ENCODE measurements around the gene SP7. TPM values are rescaled to one million over a fixed set of nuclear protein-coding genes. Genes with fewer than 3 reads are reported as not detected.

SP7 gene
- total RNA-seq, 4 donors from 2014 or later, result not detected

Other genes with a start within 250 kb of the SP7 start
- gene IGFBP6, start 238.7 kb downstream of the SP7 start, total RNA-seq, result 100 to 1,000 TPM in 2 of 4 donors, 10 to 100 TPM in 2; 68.5 to 191 (median 128) TPM
- 10 to 100 TPM in 3 of 4 donors, not detected in 1; 13.3 to 55.0 (median 34.5) TPM for gene SOAT2, start 232.9 kb downstream of the SP7 start, total RNA-seq
- gene ZNF740, start 155.6 kb downstream of the SP7 start, total RNA-seq, result 10 to 100 TPM; 11.9 to 38.8 (median 23.1) TPM
- 100 to 1,000 TPM in 2 of 4 donors, 10 to 100 TPM in 2; 36.1 to 154 (median 109) TPM for gene CSAD, start 155.4 kb downstream of the SP7 start, total RNA-seq
- gene ITGB7, start 129.1 kb downstream of the SP7 start, total RNA-seq, result 10 to 100 TPM in 1 of 4 donors, 1 to 10 TPM in 3; 3.8 to 66.0 (median 4.4) TPM
- 10 to 100 TPM in 1 of 4 donors, 1 to 10 TPM in 3; 1.9 to 10.7 (median 5.7) TPM for gene RARG, start 104.1 kb downstream of the SP7 start, total RNA-seq
- gene ESPL1, start 68.1 kb downstream of the SP7 start, total RNA-seq, result 100 to 1,000 TPM in 1 of 4 donors, 10 to 100 TPM in 3; 47.0 to 108 (median 87.0) TPM
- 100 to 1,000 TPM; 223 to 578 (median 263) TPM for gene PFDN5, start 40.8 kb downstream of the SP7 start, total RNA-seq
- 10 to 100 TPM; 18.4 to 25.6 (median 24.8) TPM for gene MYG1, start 36.7 kb downstream of the SP7 start, total RNA-seq
- 100 to 1,000 TPM in 1 of 4 donors, 10 to 100 TPM in 3; 36.4 to 143 (median 51.1) TPM for gene AAAS, start 14.7 kb downstream of the SP7 start, total RNA-seq
- 10 to 100 TPM; 56.1 to 83.4 (median 67.8) TPM for gene SP1, start 43.8 kb upstream of the SP7 start, total RNA-seq
- under 1 TPM in 1 of 4 donors, not detected in 3; 0.40 TPM for gene AMHR2, start 87.5 kb upstream of the SP7 start, total RNA-seq
- 100 to 1,000 TPM; 160 to 541 (median 423) TPM for gene PRR13, start 105.4 kb upstream of the SP7 start, total RNA-seq
- 100 to 1,000 TPM; 384 to 549 (median 500) TPM for gene PCBP2, start 115.7 kb upstream of the SP7 start, total RNA-seq
- 10 to 100 TPM in 3 of 4 donors, 1 to 10 TPM in 1; 6.5 to 44.6 (median 11.6) TPM for gene MAP3K12, start 163.1 kb upstream of the SP7 start, total RNA-seq
- gene TARBP2, start 164.9 kb upstream of the SP7 start, total RNA-seq, result 10 to 100 TPM; 25.7 to 30.3 (median 27.2) TPM
- gene NPFF, start 171.1 kb upstream of the SP7 start, total RNA-seq, result not detected